IPS-NIHi11 (cell line): Measurements from ENCODE around the gene CHIC2.
"Not testable (repeated sequence)": the region's sequence is repeated elsewhere in the genome, so short reads cannot be mapped to it uniquely, and the experiment has no call there.

Experiments
- DNase-seq: peaks from one replicate; pipeline ENCODE4 v3.0.0; 2012; ENCODE audit warnings: mixed read lengths, low spot score

Gene CHIC2

GRCh38 chr4:54064317-54065111, at the start of gene CHIC2:
Gene CHIC2, minus strand, starts transcription at chr4:54064605. Its CDS starts 305 bp downstream, at chr4:54064300.
- peak; percentile 95 for DNase-seq

- DNase-seq: not testable (repeated sequence)
These were observed 48.8 kb upstream of the CHIC2 start for GRCh38 chr4:54113206-54113605.

- no peak for DNase-seq
These were observed 45.6 kb upstream of the CHIC2 start for GRCh38 chr4:54110019-54110416.

GRCh38 chr4:54109241-54110018, 45.0 kb upstream of the CHIC2 start:
- no peak for DNase-seq

- DNase-seq: no peak
These were observed 43.7 kb upstream of the CHIC2 start for GRCh38 chr4:54107951-54108748.

- no peak for DNase-seq
These were observed 40.5 kb upstream of the CHIC2 start for GRCh38 chr4:54104907-54105306.

GRCh38 chr4:54103190-54103574, 38.8 kb upstream of the CHIC2 start:
- no peak for DNase-seq

- DNase-seq: no peak
These were observed 38.2 kb upstream of the CHIC2 start for GRCh38 chr4:54102531-54103106.

GRCh38 chr4:54101190-54102041, 37.0 kb upstream of the CHIC2 start:
- no peak for DNase-seq

- DNase-seq: no peak
These were observed 36.3 kb upstream of the CHIC2 start for GRCh38 chr4:54100595-54101189.

- peak; percentile 46 for DNase-seq
These were observed 35.6 kb upstream of the CHIC2 start, which contains the start of gene GSX2 for GRCh38 chr4:54099748-54100574. Gene GSX2, plus strand, starts transcription at chr4:54100163. Its CDS starts 182 bp downstream, at chr4:54100345.

GRCh38 chr4:54099287-54099747, 34.9 kb upstream of the CHIC2 start:
- DNase-seq: no peak

GRCh38 chr4:54098375-54098774, 34.0 kb upstream of the CHIC2 start:
- DNase-seq: no peak

GRCh38 chr4:54097152-54097551, 32.7 kb upstream of the CHIC2 start:
- DNase-seq: no peak

- no peak for DNase-seq
These were observed 32.0 kb upstream of the CHIC2 start for GRCh38 chr4:54096295-54096962.

- DNase-seq: no peak
These were observed 30.9 kb upstream of the CHIC2 start for GRCh38 chr4:54095110-54095825.

- no peak for DNase-seq
These were observed 30.0 kb upstream of the CHIC2 start for GRCh38 chr4:54094451-54094850.
